CD4-positive, alpha-beta T cell treated with Interferon gamma for 1 hour (primary cell): Measurements from ENCODE around the gene KLF15.

Experiments used
- DNase-seq: peaks from one replicate; pipeline ENCODE4 v3.0.0-alpha.2; 2020

The KLF15 gene

DNA sequence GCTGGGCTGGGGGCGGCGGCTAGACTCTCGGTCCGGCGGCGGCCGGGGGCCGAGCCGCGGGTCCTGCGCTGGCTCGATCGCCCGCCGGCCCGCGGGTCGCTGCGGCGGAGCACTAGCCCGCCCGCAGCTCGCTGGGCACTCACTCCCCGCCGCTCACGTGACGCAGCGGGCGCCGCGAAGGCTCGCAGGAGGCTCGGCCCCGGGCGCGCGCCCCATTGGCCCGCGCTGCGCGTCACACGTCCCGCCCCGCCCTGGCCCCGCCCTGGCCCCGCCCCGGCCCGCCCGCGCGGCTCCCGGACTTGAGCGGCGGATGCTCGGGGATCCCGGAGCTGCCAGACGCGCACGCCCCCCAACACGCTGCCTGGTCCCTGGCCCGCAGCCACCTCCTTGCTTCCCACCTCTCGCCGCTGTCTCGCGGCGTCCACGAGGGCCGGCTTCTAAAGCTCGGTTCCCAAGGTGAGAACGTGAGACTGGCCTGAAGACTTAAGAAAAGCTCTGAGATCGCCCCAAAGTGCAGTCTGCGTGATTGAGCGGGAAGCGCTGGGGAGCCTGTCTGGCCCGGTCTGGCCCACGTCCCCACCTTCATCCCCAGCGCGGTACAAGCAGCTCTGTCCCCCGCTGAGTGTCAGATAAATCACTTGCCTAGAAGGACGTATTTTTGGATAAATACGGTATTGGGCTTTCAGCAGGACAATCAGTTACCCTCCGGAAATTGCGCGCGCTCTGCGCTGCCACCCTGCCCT, at the start of gene KLF15:
Gene KLF15 (minus strand): TSS at position 114 of the 743 bp plus-strand sequence. CDS start 4,486 bp downstream, outside the sequence.
- peak; percentile 77 for DNase-seq

DNA sequence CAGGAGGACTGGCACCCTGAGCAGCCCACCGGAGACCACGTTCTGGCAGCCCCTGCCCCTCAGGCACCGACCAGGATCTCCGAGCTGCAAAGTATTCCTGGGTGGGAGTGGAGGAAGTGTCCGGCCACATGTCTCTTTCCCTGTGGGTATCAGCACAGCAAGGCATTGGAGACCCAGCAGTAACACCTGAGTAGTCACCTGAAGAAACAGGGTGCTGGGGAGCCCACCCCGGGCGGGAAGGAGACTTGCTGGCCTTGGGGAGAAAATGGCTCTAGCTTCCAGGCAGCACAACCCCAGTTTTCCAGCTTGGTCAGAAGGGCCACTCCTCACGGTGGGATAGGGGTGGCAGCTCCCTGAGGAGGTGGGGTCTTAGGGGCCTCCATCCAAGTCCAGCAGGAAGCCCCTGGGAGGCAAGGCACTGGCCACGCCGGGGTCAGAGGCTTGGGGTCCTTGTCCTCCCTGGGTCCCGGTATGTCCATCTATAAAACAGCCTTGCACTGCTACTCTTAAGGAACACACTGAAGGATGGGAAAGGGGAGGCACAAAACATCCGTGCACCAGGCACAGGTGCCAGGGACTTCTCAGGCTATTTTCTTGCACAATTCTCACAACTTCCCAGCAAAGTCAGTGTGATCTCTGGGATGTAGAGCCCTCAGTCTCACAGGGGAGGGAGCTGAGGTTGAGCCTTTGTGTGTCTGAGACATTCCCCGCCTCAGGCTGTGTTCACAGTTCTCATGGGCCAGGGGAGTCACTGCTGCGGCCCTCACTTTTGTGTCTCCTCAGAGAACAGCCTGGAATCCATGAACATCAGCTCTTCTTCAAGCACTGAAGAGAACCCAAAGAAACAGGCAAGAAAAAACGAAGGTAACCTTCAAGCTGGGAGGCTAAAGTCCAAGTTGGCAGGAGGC, 49.4 kb upstream of the KLF15 start:
- no peak for DNase-seq

GRCh38 chr3:126402666-126403302, 45.6 kb upstream of the KLF15 start:
- no peak for DNase-seq

GRCh38 chr3:126402178-126402577, 45.0 kb upstream of the KLF15 start:
- DNase-seq = no peak

DNA sequence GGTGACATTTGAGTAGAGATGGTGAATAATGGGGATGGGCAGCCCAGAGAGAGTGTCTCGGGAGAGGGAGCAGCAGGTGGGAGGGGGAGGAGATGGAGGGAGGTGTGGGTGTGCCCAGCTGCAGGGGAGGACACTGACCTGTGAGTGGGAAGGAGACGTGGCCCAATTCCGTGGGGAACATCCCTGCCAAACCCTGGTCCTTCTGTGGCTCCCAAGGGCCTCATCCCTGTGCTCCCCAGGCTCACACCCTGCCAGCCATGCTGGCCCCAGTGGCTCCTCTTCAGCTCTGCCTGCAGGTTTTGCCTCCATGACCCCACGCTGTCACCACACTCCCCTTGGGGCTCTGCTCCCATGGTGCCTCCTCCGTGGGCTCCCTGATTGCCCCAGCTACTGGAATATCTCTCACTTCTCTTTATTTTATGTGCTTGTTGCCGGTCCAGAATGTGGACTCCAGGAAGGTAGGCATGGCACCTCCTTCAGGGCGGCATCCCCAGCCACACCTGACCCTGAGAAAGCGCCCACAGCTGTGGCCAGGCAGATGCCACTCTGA, 44.5 kb upstream of the KLF15 start:
- DNase-seq = no peak

DNA sequence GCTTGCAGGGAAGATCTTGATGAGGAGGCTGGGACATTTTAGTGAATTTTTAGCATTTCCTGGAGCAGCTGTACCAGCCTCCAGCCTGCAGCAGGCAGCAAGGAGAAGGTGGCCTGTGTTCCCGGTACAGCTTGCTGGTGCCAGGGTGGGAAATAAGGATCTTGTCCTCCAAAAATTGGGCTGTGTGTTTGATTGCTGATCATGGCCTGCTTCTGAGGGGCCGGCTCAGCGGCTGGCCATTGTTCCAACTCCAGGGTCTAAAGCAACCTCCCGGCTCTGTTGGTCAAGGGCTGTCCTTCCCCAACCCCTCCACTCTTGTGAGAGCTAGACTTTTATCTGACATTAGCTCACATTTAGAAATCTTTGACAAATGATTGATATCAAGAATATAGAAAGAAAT, 42.5 kb upstream of the KLF15 start:
- no peak for DNase-seq

GRCh38 chr3:126399351-126399735, 42.1 kb upstream of the KLF15 start:
- DNase-seq = no peak

GRCh38 chr3:126398423-126399350, 41.5 kb upstream of the KLF15 start:
- DNase-seq = no peak

GRCh38 chr3:126397610-126398422, 40.6 kb upstream of the KLF15 start:
- no peak for DNase-seq

DNA sequence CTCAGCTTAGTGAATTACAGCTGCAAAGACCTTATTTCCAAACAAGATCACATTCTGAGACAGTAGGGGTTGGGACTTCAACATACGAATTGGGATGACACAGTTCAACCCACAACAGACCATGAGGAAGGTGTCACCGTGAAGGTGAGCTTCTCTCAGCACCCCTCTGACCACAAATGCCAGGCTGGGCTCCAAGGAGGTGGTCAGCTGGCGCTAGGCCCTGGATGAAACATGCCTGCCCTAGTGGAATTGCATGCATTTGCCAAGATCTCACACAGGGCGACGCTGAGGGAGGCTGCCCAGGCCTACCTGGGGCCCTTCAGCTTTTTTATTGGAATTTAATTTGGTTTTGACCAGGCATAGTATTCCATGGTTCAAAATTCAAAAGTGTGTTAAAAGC, 39.3 kb upstream of the KLF15 start:
- no peak for DNase-seq

DNA sequence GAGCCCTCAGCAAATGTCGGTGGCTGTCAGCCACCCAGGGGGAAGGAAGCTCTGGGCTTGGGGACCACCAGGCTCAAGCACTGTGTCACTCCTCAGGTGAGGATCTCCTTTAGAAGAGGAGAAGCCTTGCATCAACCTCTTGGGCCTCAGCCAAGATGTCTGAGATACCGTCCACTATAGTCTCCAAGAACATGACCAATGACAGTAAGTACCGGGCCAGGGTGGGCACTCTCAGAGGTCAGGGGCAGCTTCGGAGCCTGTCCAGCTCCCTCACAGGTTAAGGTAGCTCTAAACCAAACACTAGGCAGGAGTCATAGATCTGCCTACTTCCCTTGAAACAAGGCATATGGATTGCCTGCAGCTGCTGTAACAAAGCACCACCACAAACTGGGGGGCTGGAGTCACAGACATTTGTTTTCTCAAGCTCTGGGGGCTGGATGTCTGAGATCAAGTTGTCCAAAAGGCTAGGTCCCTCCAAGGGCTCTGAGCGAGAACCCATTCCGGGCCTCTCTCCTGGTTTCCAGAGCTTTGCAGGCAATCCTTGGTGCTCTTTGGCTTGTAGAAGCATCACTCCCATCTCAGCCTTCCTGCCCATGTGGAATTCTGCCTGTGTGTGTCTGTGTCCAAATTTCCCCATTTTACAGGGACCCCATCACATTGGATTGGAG, 38.8 kb upstream of the KLF15 start:
- DNase-seq = no peak

- DNase-seq = no peak
Observed at GRCh38 chr3:126394977-126395321, 37.7 kb upstream of the KLF15 start.

DNA sequence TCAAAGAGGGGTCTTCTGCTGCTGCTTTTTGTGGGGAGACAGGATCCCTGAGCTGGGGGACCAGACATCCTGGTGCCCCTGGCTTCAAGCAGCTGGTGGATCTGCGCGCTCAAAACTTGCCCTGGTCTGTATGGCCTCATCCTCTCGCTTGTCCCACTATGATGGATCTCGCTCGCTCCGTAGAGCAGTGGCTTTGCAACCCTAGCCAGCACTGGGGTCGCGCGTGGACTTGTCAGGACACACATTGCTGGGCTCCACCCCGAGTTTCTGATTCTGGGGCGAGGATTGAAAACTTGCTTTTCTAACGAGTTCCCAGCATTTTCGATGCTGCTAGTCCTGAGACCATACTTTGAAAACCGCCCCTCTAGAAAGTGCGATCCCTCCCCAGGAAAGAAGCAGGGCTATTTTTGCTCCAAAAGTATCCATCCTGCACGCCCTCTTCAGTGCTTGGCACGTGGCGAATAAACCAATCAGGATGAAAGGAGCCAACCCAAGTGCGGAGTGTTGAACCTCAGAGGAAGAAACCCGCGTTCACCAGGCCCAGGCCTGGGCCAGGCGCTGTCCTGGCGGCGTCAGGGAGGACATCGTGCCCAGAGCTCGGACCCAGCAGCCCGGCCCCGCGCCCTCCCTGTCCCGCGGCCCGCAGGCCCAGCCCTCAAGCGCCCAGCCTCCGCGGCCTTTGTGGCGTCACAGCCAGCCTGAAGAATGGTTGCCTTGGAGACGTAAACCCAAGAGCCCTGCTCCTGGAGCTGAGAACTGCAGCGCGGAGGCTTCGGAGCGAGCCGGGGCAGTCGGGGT, 37.2 kb upstream of the KLF15 start, which contains the start of gene CFAP100:
Gene CFAP100 (plus strand): TSS at position 731 of the 798 bp plus-strand sequence. CDS start 1,092 bp downstream, outside the sequence.
- no peak for DNase-seq

- DNase-seq = no peak
Observed at GRCh38 chr3:126393563-126393962, 36.4 kb upstream of the KLF15 start.

GRCh38 chr3:126392246-126392645, 35.0 kb upstream of the KLF15 start:
- no peak for DNase-seq

DNA sequence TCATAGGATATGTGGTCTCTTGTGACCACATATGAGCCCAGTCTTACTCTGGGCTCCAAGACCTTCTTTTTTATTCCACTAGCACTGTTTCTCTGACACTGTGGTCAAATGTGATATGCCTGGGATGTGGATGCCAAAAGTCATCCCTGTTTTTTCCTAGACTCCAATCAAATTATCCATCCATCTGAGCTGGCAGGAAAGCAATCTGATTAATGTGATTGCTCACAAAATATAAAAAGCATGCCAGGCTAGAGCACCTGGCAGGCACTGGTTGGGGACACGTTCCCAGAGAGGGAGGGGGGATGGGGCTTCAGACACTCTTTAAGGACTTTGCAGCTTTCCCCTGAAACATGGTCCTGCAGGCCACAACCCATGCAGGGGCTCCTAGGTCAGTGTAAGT, 34.4 kb upstream of the KLF15 start:
- DNase-seq = no peak

DNA sequence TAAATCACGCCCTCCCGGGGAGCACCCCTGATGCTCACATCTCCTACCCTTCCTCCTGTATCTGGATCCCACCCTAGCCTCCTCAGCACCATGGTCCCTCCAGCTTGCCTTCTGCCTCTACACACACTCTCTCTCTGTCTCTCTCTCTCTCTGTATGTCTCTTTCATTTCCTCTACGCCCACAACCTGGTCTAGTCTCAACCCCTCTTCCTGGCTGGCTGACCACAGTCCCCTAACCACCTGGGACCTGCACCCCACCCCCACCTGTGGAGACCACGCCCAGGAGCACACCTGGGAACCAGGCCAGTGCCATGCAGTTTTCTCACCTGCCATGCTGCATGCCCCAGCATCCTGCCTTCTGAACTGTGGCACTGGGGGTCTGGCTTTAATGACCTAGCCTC, 33.5 kb upstream of the KLF15 start:
- DNase-seq = no peak

GRCh38 chr3:126390201-126390600, 33.0 kb upstream of the KLF15 start:
- DNase-seq = no peak

GRCh38 chr3:126389794-126390146, 32.6 kb upstream of the KLF15 start:
- no peak for DNase-seq
